Measurements from ENCODE around the gene ARPC2.

Gene ARPC2

DNA sequence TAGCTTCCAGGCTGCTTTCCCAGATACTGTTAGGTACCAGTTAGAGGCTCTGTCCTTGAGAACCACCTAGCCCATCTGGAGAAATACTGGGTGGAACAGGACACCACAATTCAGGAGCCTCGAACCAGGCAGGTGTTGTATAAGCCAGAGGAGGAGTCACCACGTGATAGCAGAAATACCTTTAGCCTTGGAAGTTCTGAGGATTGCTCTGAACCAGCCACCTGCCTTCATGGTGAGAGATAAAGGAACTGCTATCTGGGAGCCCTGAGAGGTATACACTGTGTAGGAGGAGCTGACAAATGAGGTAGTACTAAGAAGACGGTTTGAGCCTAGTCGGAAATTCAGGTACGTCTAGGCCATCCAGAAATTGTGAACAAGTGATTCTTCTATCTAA is 36.2 kb downstream of the ARPC2 start:
- POLR2A ChIA-PET: interaction anchor here (1.4 kb wide), 1 partner anchor 17 kb away, joined by 3 read pairs; the partner anchor contains the start of gene PNKD

DNA sequence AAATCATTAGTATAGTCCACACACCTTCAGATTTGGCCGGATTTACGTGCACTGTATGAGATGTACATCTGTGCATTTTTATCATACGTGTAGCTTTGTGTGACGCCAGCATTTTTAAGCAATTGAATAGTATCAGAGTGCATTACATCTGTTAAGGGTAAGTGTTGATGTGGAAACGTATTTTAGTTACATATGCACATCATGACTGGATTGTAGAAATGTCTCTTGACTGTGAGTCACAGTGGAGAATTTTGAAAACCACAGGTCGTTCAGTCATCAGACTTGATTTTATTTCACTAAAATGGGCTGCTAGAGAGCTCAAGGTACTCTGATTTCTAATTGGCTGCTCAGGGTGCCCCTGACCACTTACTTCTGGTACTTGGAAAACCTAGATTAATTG is 38.5 kb downstream of the ARPC2 start:
- no peak for DNase-seq (ENCODE audit: extremely low spot score)
- POLR2A ChIA-PET: no interaction called here
- CTCF ChIA-PET: interaction anchor here (0.8 to 8.3 kb wide), 7 partner anchors 10 to 50 kb away, joined by 3 to 57 read pairs (median 6); partner anchors contain the start of genes AAMP and PNKD
- no peak for TF ChIP-seq CTCF (IDR thresholded peaks at IDR 0.05; ENCODE audit: control extremely low read depth, extremely low read depth, low read depth, missing control alignments)

More for the DNA sequence above, 36.2 kb downstream of the ARPC2 start:
- CTCF ChIA-PET: interaction anchor here (1.3 to 8.3 kb wide), 5 partner anchors 13 to 595 kb away, joined by 3 to 57 read pairs (median 5); partner anchors contain the start of genes AAMP and PNKD
- no peak for TF ChIP-seq CTCF (IDR thresholded peaks at IDR 0.05; ENCODE audit: control extremely low read depth, extremely low read depth, low read depth, missing control alignments)
- DNase-seq (ENCODE audit: extremely low spot score): no peak

DNA sequence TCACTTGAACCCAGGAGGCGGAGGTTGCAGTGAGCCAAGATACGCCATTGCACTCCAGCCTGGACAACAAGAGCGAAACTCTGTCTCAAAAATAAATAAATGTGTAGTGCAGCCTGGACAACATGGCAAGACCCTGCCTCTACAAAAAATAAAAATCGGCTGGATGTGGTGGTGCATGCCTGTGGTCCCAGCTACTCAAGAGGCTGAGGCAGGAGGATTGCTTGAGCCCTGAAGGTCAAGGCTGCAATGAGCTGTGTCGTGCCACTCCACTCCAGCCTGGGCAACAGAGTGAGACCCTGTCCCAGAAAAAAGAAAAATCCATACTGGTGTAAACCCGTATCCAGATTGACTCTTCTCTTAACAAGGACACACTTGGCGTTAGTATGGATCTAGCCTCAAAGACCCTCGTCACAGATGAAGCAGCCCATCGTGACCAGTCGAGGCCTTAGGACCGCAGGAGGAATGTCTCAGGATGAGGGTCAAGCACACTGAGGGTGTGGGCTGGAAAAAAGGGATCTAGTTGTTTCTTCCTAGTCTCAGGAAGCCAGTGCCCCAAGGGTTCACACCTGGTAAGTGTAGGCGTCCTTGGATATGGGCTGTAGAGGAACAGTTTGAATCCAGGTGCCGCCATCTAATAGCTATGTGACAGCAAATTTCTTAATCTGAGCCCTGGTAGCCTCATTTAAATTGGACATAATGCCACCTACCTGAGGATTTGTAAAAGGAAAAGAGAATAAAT is 39.8 kb downstream of the ARPC2 start:
- ChIA-PET CTCF (interaction anchor here (0.7 to 8.3 kb wide), 22 partner anchors 9 to 110 kb away, joined by 3 to 57 read pairs (median 6); partner anchors contain the start of genes AAMP, CXCR1 and PNKD), POLR2A (interaction anchor here (1.8 kb wide), 1 partner anchor 13 kb away, joined by 5 read pairs; the partner anchor contains the start of genes AAMP and PNKD)
- DNase-seq (ENCODE audit: extremely low spot score): no peak
- TF ChIP-seq CTCF (IDR thresholded peaks at IDR 0.05; ENCODE audit: control extremely low read depth, extremely low read depth, low read depth, missing control alignments): no peak

GRCh38 chr2:218257390-218257981 is 40.5 kb downstream of the ARPC2 start:
- POLR2A ChIA-PET: interaction anchor here (1.8 kb wide), 1 partner anchor 13 kb away, joined by 5 read pairs; the partner anchor contains the start of genes AAMP and PNKD
- CTCF ChIA-PET: interaction anchor here (0.7 to 8.3 kb wide), 20 partner anchors 9 to 111 kb away, joined by 3 to 57 read pairs (median 6); partner anchors contain the start of genes AAMP, CXCR1 and PNKD
- peak; percentile 71 for DNase-seq (ENCODE audit: extremely low spot score)
- peak; percentile 63 for TF ChIP-seq CTCF (IDR thresholded peaks at IDR 0.05; ENCODE audit: control extremely low read depth, extremely low read depth, low read depth, missing control alignments)

DNA sequence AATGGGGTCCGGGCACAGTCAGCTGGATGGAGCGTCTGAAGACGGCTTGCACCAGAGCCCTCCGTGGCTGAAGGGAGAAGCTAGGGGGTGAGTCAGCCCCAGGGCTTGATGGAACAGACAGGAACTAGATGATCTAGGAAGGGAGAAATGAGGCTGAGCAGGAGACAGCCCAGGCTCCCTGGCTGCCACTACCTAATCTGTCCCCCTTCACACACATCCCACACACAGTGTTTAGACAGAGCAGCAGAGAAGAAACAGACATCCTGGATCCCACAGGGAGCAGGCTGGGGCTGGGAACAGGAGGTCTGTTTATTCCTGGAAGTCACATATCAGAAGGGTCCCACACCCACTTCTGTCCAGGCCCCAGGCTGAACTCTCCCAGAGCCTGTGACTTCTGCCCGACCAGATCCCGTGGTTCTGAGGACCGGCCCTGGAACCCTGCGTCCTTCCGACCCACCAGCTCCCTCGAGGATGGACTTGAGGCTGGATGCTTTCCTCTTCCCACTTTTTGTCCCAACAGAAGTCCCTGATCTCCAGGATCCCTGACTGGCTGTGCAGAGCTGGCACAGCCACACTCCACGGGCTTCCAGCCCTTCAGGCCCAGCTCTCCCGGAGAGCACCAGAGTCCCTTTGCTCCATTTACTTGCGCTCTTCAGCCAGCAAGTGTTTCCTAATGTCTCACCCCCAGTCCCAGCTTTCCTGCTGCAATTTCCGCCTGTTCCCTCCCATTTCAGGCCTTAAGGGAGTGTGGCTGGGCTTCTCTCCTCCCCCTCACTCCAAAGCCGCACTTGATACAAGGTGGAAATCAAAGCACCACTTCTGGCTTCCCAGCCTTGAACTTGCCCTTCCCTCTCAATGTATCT is 42.3 kb downstream of the ARPC2 start:
- no peak for TF ChIP-seq CTCF (IDR thresholded peaks at IDR 0.05; ENCODE audit: control extremely low read depth, extremely low read depth, low read depth, missing control alignments)
- ChIA-PET POLR2A (interaction anchor here (1.8 kb wide), 1 partner anchor 11 kb away, joined by 5 read pairs; the partner anchor contains the start of genes AAMP and PNKD), CTCF (interaction anchor here (1.2 to 8.3 kb wide), 6 partner anchors 8 to 88 kb away, joined by 4 to 57 read pairs (median 4); partner anchors contain the start of genes AAMP and PNKD)
- no peak for DNase-seq (ENCODE audit: extremely low spot score)

All from GM10248 (cell line).